ENCODE results near the gene SLC22A17. TPM values are rescaled to one million over a fixed set of nuclear protein-coding genes. Genes with fewer than 3 reads are reported as not detected.

Gene SLC22A17
- total and polyA plus RNA-seq, 2 of the 8 experiments (the other 6 are each of a cell fraction or from before 2014, with no cell fraction given) = 43.0 to 49.0 TPM

- TF ChIP-seq CHD7 (IDR thresholded peaks at IDR 0.05; ENCODE audit: insufficient replicate concordance, low read length) = no peak
- TF ChIP-seq TBP (IDR thresholded peaks at IDR 0.05; ENCODE audit: low read depth, low read length) = peak; percentile 62
- TF ChIP-seq YY1 (IDR thresholded peaks at IDR 0.05; ENCODE audit: low read depth, low read length) = peak; percentile 12; the same call in 1 of the 2 replicates
- TF ChIP-seq RNF2 (IDR thresholded peaks at IDR 0.05; ENCODE audit: borderline replicate concordance, low read depth, low read length, missing control alignments, poor library complexity, severe bottlenecking) = no peak
Measured at GRCh38 chr14:23306412-23307145, 46.1 kb downstream of the SLC22A17 start, which contains the start of gene BCL2L2 (continued).

Measured in H1 (cell line).